HCT116 (cell line): Measurements from ENCODE around the gene ANO2.

Source experiments
- ATF3 ChIP-seq: IDR thresholded peaks from 2 replicates; pipeline ENCODE4 v1.6.1; 2012
- CTCF ChIP-seq, 3 experiments: fragments of 200-600 bp in 1 of 3; sonication (generic) in 1 of 3; IDR thresholded peaks in 2 of 3; conservative IDR thresholded peaks in 1 of 3; 2 replicates each; pipeline ENCODE4 v1.5.1; 2012 to 2017; ENCODE audit warnings: low read depth in 2 of 3, low read length in 2 of 3, antibody characterized with exemption in 1 of 3, borderline replicate concordance in 1 of 3, control low read depth in 1 of 3, mild to moderate bottlenecking in 1 of 3, mixed read lengths in 1 of 3, mixed run types in 1 of 3, moderate library complexity in 1 of 3; ENCODE audit not compliant: insufficient read depth in 1 of 3
- EZH2 ChIP-seq: fragments of 200-600 bp; sonication (generic); IDR thresholded peaks from 2 replicates; pipeline ENCODE4 v1.6.1; 2017; ENCODE audit warnings: antibody characterized with exemption, mixed run types
- MAX ChIP-seq: IDR thresholded peaks from 2 replicates; pipeline ENCODE4 v1.6.1; 2012
- POLR2A ChIP-seq: IDR thresholded peaks from 2 replicates; pipeline ENCODE4 v1.7.0; 2011; ENCODE audit warnings: borderline replicate concordance; ENCODE audit not compliant: insufficient read depth, insufficient read length; ENCODE audit errors: extremely low read depth
- POLR2AphosphoS5 ChIP-seq: IDR thresholded peaks from 2 replicates; pipeline ENCODE4 v1.6.1; 2011; ENCODE audit warnings: mild to moderate bottlenecking, low read depth, low read length, moderate library complexity
- RAD21 ChIP-seq: IDR thresholded peaks from 2 replicates; pipeline ENCODE4 v1.6.1; 2012; ENCODE audit warnings: low read depth, mild to moderate bottlenecking
- REST ChIP-seq: IDR thresholded peaks from 2 replicates; pipeline ENCODE4 v1.6.1; 2012; ENCODE audit warnings: low read depth
- SIN3A ChIP-seq: IDR thresholded peaks from 2 replicates; pipeline ENCODE4 v1.6.1; 2012; ENCODE audit warnings: low read depth
- TCF7L2 ChIP-seq: IDR thresholded peaks from 2 replicates; pipeline ENCODE4 v1.7.0; 2011; ENCODE audit warnings: borderline replicate concordance, inconsistent platforms; ENCODE audit not compliant: insufficient read depth, insufficient read length; ENCODE audit errors: extremely low read depth
- TF ChIP-seq, protein P1 (sequence below): IDR thresholded peaks from 2 replicates; pipeline ENCODE4 v1.6.1; 2011; ENCODE audit warnings: mild to moderate bottlenecking, low read length, moderate library complexity; ENCODE audit not compliant: insufficient replicate concordance; ENCODE audit errors: extremely low read depth

DNA sequence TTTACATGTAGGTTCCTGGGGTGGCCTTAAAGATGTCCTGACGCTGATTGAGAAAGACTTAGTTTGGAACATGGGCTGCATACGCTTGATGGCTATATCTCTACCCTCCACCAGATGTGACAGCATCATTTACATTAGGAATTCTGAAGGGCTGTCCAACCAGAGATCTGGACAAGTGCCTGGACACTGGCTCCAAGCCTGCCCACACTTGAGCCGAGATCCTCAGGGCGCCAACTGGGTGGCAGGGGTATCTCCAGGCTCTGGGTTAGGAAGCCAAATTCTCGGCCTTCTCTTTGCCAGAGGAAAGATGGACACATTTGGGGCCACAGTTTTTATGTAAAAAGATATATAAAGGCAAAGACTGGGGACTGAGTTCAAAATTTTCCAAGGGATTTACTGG is 266.9 kb downstream of the ANO2 start:
- TF ChIP-seq REST (no peak), CTCF (IDR thresholded peaks at IDR 0.05 in 2 of 3, conservative IDR thresholded peaks at IDR 0.05 in 1 of 3; ENCODE audit: borderline replicate concordance in 1 of 3, insufficient read depth in 1 of 3, low read depth in 2 of 3, low read length in 2 of 3) (no peak), POLR2A (no peak), MAX (no peak), RAD21 (no peak), POLR2AphosphoS5 (no peak), TCF7L2 (no peak), EZH2 (no peak), ATF3 (no peak), SIN3A (no peak)
- TF ChIP-seq, protein P1, sequence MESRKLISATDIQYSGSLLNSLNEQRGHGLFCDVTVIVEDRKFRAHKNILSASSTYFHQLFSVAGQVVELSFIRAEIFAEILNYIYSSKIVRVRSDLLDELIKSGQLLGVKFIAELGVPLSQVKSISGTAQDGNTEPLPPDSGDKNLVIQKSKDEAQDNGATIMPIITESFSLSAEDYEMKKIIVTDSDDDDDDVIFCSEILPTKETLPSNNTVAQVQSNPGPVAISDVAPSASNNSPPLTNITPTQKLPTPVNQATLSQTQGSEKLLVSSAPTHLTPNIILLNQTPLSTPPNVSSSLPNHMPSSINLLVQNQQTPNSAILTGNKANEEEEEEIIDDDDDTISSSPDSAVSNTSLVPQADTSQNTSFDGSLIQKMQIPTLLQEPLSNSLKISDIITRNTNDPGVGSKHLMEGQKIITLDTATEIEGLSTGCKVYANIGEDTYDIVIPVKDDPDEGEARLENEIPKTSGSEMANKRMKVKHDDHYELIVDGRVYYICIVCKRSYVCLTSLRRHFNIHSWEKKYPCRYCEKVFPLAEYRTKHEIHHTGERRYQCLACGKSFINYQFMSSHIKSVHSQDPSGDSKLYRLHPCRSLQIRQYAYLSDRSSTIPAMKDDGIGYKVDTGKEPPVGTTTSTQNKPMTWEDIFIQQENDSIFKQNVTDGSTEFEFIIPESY: no peak
